Kidney epithelial cell (primary cell): ENCODE measurements around the gene XYLT2. TPM values are rescaled to one million over a fixed set of nuclear protein-coding genes. Genes with fewer than 3 reads are reported as not detected.

Source experiments
- DNase-seq: peaks from one replicate; pipeline ENCODE4 v3.0.0-alpha.2; 2010; ENCODE audit warnings: low read depth
- H3K27me3 ChIP-seq: 2 replicates; pipeline ENCODE4 v1.6.0; 2011; ENCODE audit warnings: low read length; ENCODE audit not compliant: control insufficient read depth, insufficient read depth
- H3K36me3 ChIP-seq: 2 replicates; pipeline ENCODE4 v1.5.1; 2011; ENCODE audit warnings: low read length; ENCODE audit not compliant: control insufficient read depth, insufficient read depth
- H3K4me3 ChIP-seq: 2 replicates; pipeline ENCODE4 v1.5.1; 2011; ENCODE audit warnings: low read depth, mild to moderate bottlenecking, control low read depth, low read length
- CTCF ChIP-seq: IDR thresholded peaks from 2 replicates; pipeline ENCODE4 v1.5.1; 2011; ENCODE audit warnings: mild to moderate bottlenecking, moderate library complexity, low read length, control low read depth, inconsistent platforms; ENCODE audit not compliant: insufficient read depth, poor library complexity, severe bottlenecking
- total RNA-seq: library from RNA; depleted of rRNA; stranded (reverse); fragments of >200 nt; gene quantifications from 2 replicates; pipeline ENCODE4 v1.2.3, GENCODE V29; 2015

The XYLT2 gene
- total RNA-seq, 1 donor from 2014 or later = 30.2 TPM

GRCh38 chr17:50359005-50359699, 13.2 kb downstream of the XYLT2 start:
- DNase-seq = no peak
- Histone ChIP-seq H3K36me3 (no peaks in the 10 kb centered on the region), H3K4me3 (no peak overlapping the region), H3K27me3 (no peaks in the 10 kb centered on the region)
- TF ChIP-seq CTCF = no peak

DNA sequence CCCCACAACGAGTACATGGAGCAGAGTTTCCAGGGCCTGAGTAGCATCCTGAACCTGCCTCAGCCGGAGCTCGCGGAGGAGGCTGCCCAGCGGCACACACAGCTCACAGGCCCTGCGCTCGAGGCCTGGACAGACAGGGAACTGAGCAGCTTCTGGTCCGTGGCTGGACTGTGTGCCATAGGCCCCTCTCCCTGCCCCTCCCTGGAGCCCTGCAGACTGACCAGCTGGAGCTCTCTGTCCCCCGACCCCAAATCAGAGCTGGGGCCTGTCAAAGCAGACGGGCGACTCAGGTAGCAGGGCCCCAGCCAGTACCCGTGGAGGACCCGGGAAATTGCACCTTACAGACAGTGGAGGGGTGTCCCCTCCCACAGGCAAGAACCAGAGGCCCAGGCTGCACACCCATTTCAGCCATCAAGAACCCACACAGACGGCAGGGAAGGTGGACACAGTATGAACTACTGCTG, 14.1 kb downstream of the XYLT2 start:
- no peaks in the 10 kb centered on the region for H3K27me3 ChIP-seq
- DNase-seq = no peak
- TF ChIP-seq CTCF = no peak
- H3K4me3 ChIP-seq = no peak overlapping the region
- H3K36me3 ChIP-seq = no peaks in the 10 kb centered on the region

- no peak overlapping the region for H3K4me3 ChIP-seq
- no peaks in the 10 kb centered on the region for H3K36me3 ChIP-seq
- DNase-seq = no peak
- TF ChIP-seq CTCF = no peak
- H3K27me3 ChIP-seq = no peaks in the 10 kb centered on the region
These were observed 14.7 kb downstream of the XYLT2 start for GRCh38 chr17:50360486-50361115.

GRCh38 chr17:50361561-50362480, 15.9 kb downstream of the XYLT2 start:
- Histone ChIP-seq H3K27me3 (no peaks in the 10 kb centered on the region), H3K36me3 (no peaks in the 10 kb centered on the region), H3K4me3 (no peak overlapping the region)
- DNase-seq = peak; percentile 26
- TF ChIP-seq CTCF = peak; percentile 83

GRCh38 chr17:50362661-50363060, 16.7 kb downstream of the XYLT2 start:
- no peak overlapping the region for H3K4me3 ChIP-seq
- no peak for TF ChIP-seq CTCF
- DNase-seq = no peak
- no peaks in the 10 kb centered on the region for H3K27me3 ChIP-seq
- no peaks in the 10 kb centered on the region for H3K36me3 ChIP-seq
